ENCODE results near the gene PITHD1.
A peak's percentile ranks its signal among the peaks of the same experiment; 100 is the strongest.
"Not testable (repeated sequence)": the region's sequence is repeated elsewhere in the genome, so short reads cannot be mapped to it uniquely, and the experiment has no call there.

PITHD1 gene

GRCh38 chr1:23791516-23792047 lies 13.4 kb downstream of the PITHD1 start:
- Mint-ChIP-seq H3K4me1 (peaks cover 25% of the 10 kb centered on the region), H3K4me3 (peak overlapping the region; percentile 97), H3K27me3 (no peaks in the 10 kb centered on the region), H3K27ac (peak overlapping the region; percentile 93), H3K9me3 (no peaks in the 10 kb centered on the region), H3K36me3 (ENCODE audit: low read depth) (peaks cover 22% of the 10 kb centered on the region)
- DNase-seq (peak; percentile 44), ATAC-seq (no peak)

GRCh38 chr1:23792151-23792945 lies 14.1 kb downstream of the PITHD1 start:
- H3K4me1 Mint-ChIP-seq: peaks cover 25% of the 10 kb centered on the region
- H3K27ac Mint-ChIP-seq: peak overlapping the region; percentile 93
- H3K4me3 Mint-ChIP-seq: peak overlapping the region; percentile 97
- no peak for DNase-seq
- no peak for ATAC-seq
- no peaks in the 10 kb centered on the region for H3K9me3 Mint-ChIP-seq
- H3K36me3 Mint-ChIP-seq (ENCODE audit: low read depth): peaks cover 15% of the 10 kb centered on the region
- H3K27me3 Mint-ChIP-seq: no peaks in the 10 kb centered on the region

- Mint-ChIP-seq H3K27me3 (no peaks in the 10 kb centered on the region), H3K27ac (no peak overlapping the region), H3K9me3 (no peaks in the 10 kb centered on the region), H3K4me3 (peak overlapping the region; percentile 40), H3K4me1 (peaks cover 25% of the 10 kb centered on the region), H3K36me3 (ENCODE audit: low read depth) (peaks cover 6% of the 10 kb centered on the region)
- no peak for ATAC-seq
- DNase-seq: peak; percentile 52
These were observed 15.0 kb downstream of the PITHD1 start for GRCh38 chr1:23793018-23793781.

- H3K27me3 Mint-ChIP-seq: no peaks in the 10 kb centered on the region
These were observed 15.9 kb downstream of the PITHD1 start for GRCh38 chr1:23793861-23794731.

GRCh38 chr1:23794732-23795182 lies 16.5 kb downstream of the PITHD1 start:
- not testable (repeated sequence) for DNase-seq, ATAC-seq, H3K27me3 Mint-ChIP-seq, H3K27ac Mint-ChIP-seq, H3K9me3 Mint-ChIP-seq, H3K4me3 Mint-ChIP-seq
- peaks cover 37% of the 10 kb centered on the region for H3K4me1 Mint-ChIP-seq
- peaks cover 11% of the 10 kb centered on the region for H3K36me3 Mint-ChIP-seq (ENCODE audit: low read depth)

More at GRCh38 chr1:23793861-23794731, 15.9 kb downstream of the PITHD1 start:
- Mint-ChIP-seq H3K36me3 (ENCODE audit: low read depth) (peaks cover 10% of the 10 kb centered on the region), H3K27ac (no peak overlapping the region), H3K4me1 (peaks cover 32% of the 10 kb centered on the region), H3K4me3 (no peak overlapping the region), H3K9me3 (no peaks in the 10 kb centered on the region)
- no peak for DNase-seq
- ATAC-seq: no peak

- Mint-ChIP-seq H3K4me1 (peaks cover 29% of the 10 kb centered on the region), H3K27ac (no peak overlapping the region), H3K27me3 (no peaks in the 10 kb centered on the region), H3K9me3 (no peaks in the 10 kb centered on the region), H3K36me3 (ENCODE audit: low read depth) (peaks cover 12% of the 10 kb centered on the region), H3K4me3 (no peak overlapping the region)
- DNase-seq (no peak), ATAC-seq (no peak)
These were observed 17.7 kb downstream of the PITHD1 start for GRCh38 chr1:23795676-23796465.

- H3K4me1 Mint-ChIP-seq: peaks cover 30% of the 10 kb centered on the region
- H3K9me3 Mint-ChIP-seq: no peaks in the 10 kb centered on the region
- no peak overlapping the region for H3K4me3 Mint-ChIP-seq
- ATAC-seq (no peak), DNase-seq (no peak)
- H3K27ac Mint-ChIP-seq: no peak overlapping the region
- peaks cover 12% of the 10 kb centered on the region for H3K36me3 Mint-ChIP-seq (ENCODE audit: low read depth)
- no peaks in the 10 kb centered on the region for H3K27me3 Mint-ChIP-seq
These were observed 18.5 kb downstream of the PITHD1 start for GRCh38 chr1:23796466-23797271.

- no peak overlapping the region for H3K27ac Mint-ChIP-seq
- DNase-seq (no peak), ATAC-seq (no peak)
- peaks cover 12% of the 10 kb centered on the region for H3K36me3 Mint-ChIP-seq (ENCODE audit: low read depth)
- no peaks in the 10 kb centered on the region for H3K9me3 Mint-ChIP-seq
- H3K27me3 Mint-ChIP-seq: no peaks in the 10 kb centered on the region
- peaks cover 26% of the 10 kb centered on the region for H3K4me1 Mint-ChIP-seq
- H3K4me3 Mint-ChIP-seq: no peak overlapping the region
These were observed 19.5 kb downstream of the PITHD1 start for GRCh38 chr1:23797478-23798448.

GRCh38 chr1:23798662-23799142 lies 20.5 kb downstream of the PITHD1 start:
- DNase-seq: peak; percentile 30
- no peaks in the 10 kb centered on the region for H3K9me3 Mint-ChIP-seq
- no peaks in the 10 kb centered on the region for H3K27me3 Mint-ChIP-seq
- peaks cover 20% of the 10 kb centered on the region for H3K4me1 Mint-ChIP-seq
- peaks cover 12% of the 10 kb centered on the region for H3K36me3 Mint-ChIP-seq (ENCODE audit: low read depth)
- peak overlapping the region; percentile 95 for H3K4me3 Mint-ChIP-seq
- H3K27ac Mint-ChIP-seq: no peak overlapping the region
- no peak for ATAC-seq

GRCh38 chr1:23799255-23799569 lies 21.0 kb downstream of the PITHD1 start:
- Mint-ChIP-seq H3K36me3 (ENCODE audit: low read depth) (peaks cover 12% of the 10 kb centered on the region), H3K27me3 (no peaks in the 10 kb centered on the region), H3K9me3 (no peaks in the 10 kb centered on the region), H3K4me3 (peak overlapping the region; percentile 95), H3K4me1 (peaks cover 20% of the 10 kb centered on the region), H3K27ac (peak overlapping the region; percentile 91)
- DNase-seq (no peak), ATAC-seq (no peak)

- Mint-ChIP-seq H3K4me3 (peak overlapping the region; percentile 95), H3K36me3 (ENCODE audit: low read depth) (peaks cover 9% of the 10 kb centered on the region), H3K9me3 (no peaks in the 10 kb centered on the region), H3K27me3 (no peaks in the 10 kb centered on the region), H3K4me1 (peaks cover 20% of the 10 kb centered on the region), H3K27ac (peak overlapping the region; percentile 91)
- ATAC-seq (peak; percentile 41), DNase-seq (peak; percentile 56)
These were observed 21.6 kb downstream of the PITHD1 start for GRCh38 chr1:23799570-23800399.

Measured in activated naive CD8-positive, alpha-beta T cell treated with anti-CD3 and anti-CD28 coated beads, Interleukin-2, amount 50 U/mL, for 24 hours (primary cell).